ENCODE results near the gene UNC93A.

UNC93A gene

GRCh38 chr6:167296902-167297301 lies 5.8 kb downstream of the UNC93A start:
- DNase-seq (ENCODE audit: low spot score) = no peak
- in situ Hi-C loops (cut with MboI; ENCODE audit: low pct_unique_long_range_greater_than_20kb, low sequenced_read_pairs, unreplicated experiment) = no loop called here
- TF ChIP-seq CTCF (IDR thresholded peaks at IDR 0.05; ENCODE audit: extremely low read depth, insufficient read depth, missing control alignments) = no peak

- no peak for DNase-seq (ENCODE audit: low spot score)
- no peak for TF ChIP-seq CTCF (IDR thresholded peaks at IDR 0.05; ENCODE audit: extremely low read depth, insufficient read depth, missing control alignments)
- in situ Hi-C loops (cut with MboI; ENCODE audit: low pct_unique_long_range_greater_than_20kb, low sequenced_read_pairs, unreplicated experiment) = no loop called here
These were observed 7.0 kb downstream of the UNC93A start for GRCh38 chr6:167298127-167298526.

GRCh38 chr6:167299641-167300308 lies 8.7 kb downstream of the UNC93A start:
- no peak for DNase-seq (ENCODE audit: low spot score)
- TF ChIP-seq CTCF (IDR thresholded peaks at IDR 0.05; ENCODE audit: extremely low read depth, insufficient read depth, missing control alignments) = no peak
- in situ Hi-C loops (cut with MboI; ENCODE audit: low pct_unique_long_range_greater_than_20kb, low sequenced_read_pairs, unreplicated experiment) = no loop called here

GRCh38 chr6:167300902-167301777 lies 10.0 kb downstream of the UNC93A start:
- TF ChIP-seq CTCF (IDR thresholded peaks at IDR 0.05; ENCODE audit: extremely low read depth, insufficient read depth, missing control alignments) = no peak
- no peak for DNase-seq (ENCODE audit: low spot score)
- in situ Hi-C loops (cut with MboI; ENCODE audit: low pct_unique_long_range_greater_than_20kb, low sequenced_read_pairs, unreplicated experiment) = no loop called here

- no peak for TF ChIP-seq CTCF (IDR thresholded peaks at IDR 0.05; ENCODE audit: extremely low read depth, insufficient read depth, missing control alignments)
- in situ Hi-C loops (cut with MboI; ENCODE audit: low pct_unique_long_range_greater_than_20kb, low sequenced_read_pairs, unreplicated experiment) = no loop called here
- no peak for DNase-seq (ENCODE audit: low spot score)
These were observed 11.0 kb downstream of the UNC93A start for GRCh38 chr6:167302074-167302473.

- in situ Hi-C loops (cut with MboI; ENCODE audit: low pct_unique_long_range_greater_than_20kb, low sequenced_read_pairs, unreplicated experiment) = no loop called here
These were observed 11.7 kb downstream of the UNC93A start for GRCh38 chr6:167302796-167303195.

More at GRCh38 chr6:167302796-167303195, 11.7 kb downstream of the UNC93A start:
- no peak for DNase-seq (ENCODE audit: low spot score)
- no peak for TF ChIP-seq CTCF (IDR thresholded peaks at IDR 0.05; ENCODE audit: extremely low read depth, insufficient read depth, missing control alignments)

All from GM13977 (cell line).